ENCODE measurements around the gene RNASE9. TPM values are rescaled to one million over a fixed set of nuclear protein-coding genes. Genes with fewer than 3 reads are reported as not detected.

Gene RNASE9
- total RNA-seq, 1 donor from 2014 or later, result not detected

GRCh38 chr14:20606902-20607242 is 46.0 kb upstream of the RNASE9 start:
- TF ChIP-seq CTCF (IDR thresholded peaks at IDR 0.05; ENCODE audit: insufficient read depth, low read length, poor library complexity, severe bottlenecking), result no peak
- no peak for DNase-seq (ENCODE audit: low read depth)
- no peaks in the 10 kb centered on the region for H3K27me3 ChIP-seq (ENCODE audit: control insufficient read depth, insufficient read depth, low read length)
- H3K36me3 ChIP-seq (ENCODE audit: control insufficient read depth, insufficient read depth, low read length), result no peaks in the 10 kb centered on the region
- H3K4me3 ChIP-seq (ENCODE audit: low read depth, low read length), result no peak overlapping the region

GRCh38 chr14:20606190-20606901 is 45.5 kb upstream of the RNASE9 start:
- no peaks in the 10 kb centered on the region for H3K36me3 ChIP-seq (ENCODE audit: control insufficient read depth, insufficient read depth, low read length)
- TF ChIP-seq CTCF (IDR thresholded peaks at IDR 0.05; ENCODE audit: insufficient read depth, low read length, poor library complexity, severe bottlenecking), result peak; percentile 64

GRCh38 chr14:20603813-20604690 is 43.2 kb upstream of the RNASE9 start:
- Histone ChIP-seq H3K4me3 (ENCODE audit: low read depth, low read length) (no peak overlapping the region), H3K36me3 (ENCODE audit: control insufficient read depth, insufficient read depth, low read length) (no peaks in the 10 kb centered on the region), H3K27me3 (ENCODE audit: control insufficient read depth, insufficient read depth, low read length) (no peaks in the 10 kb centered on the region)
- no peak for DNase-seq (ENCODE audit: low read depth)
- no peak for TF ChIP-seq CTCF (IDR thresholded peaks at IDR 0.05; ENCODE audit: insufficient read depth, low read length, poor library complexity, severe bottlenecking)

More at GRCh38 chr14:20606190-20606901, 45.5 kb upstream of the RNASE9 start:
- no peak for DNase-seq (ENCODE audit: low read depth)
- Histone ChIP-seq H3K4me3 (ENCODE audit: low read depth, low read length) (no peak overlapping the region), H3K27me3 (ENCODE audit: control insufficient read depth, insufficient read depth, low read length) (no peaks in the 10 kb centered on the region)

GRCh38 chr14:20602583-20602982 is 41.7 kb upstream of the RNASE9 start:
- no peaks in the 10 kb centered on the region for H3K36me3 ChIP-seq (ENCODE audit: control insufficient read depth, insufficient read depth, low read length)
- TF ChIP-seq CTCF (IDR thresholded peaks at IDR 0.05; ENCODE audit: insufficient read depth, low read length, poor library complexity, severe bottlenecking), result no peak
- DNase-seq (ENCODE audit: low read depth), result no peak
- H3K4me3 ChIP-seq (ENCODE audit: low read depth, low read length), result no peak overlapping the region
- no peaks in the 10 kb centered on the region for H3K27me3 ChIP-seq (ENCODE audit: control insufficient read depth, insufficient read depth, low read length)

GRCh38 chr14:20601522-20601921 is 40.7 kb upstream of the RNASE9 start:
- no peak for DNase-seq (ENCODE audit: low read depth)
- Histone ChIP-seq H3K27me3 (ENCODE audit: control insufficient read depth, insufficient read depth, low read length) (no peaks in the 10 kb centered on the region), H3K36me3 (ENCODE audit: control insufficient read depth, insufficient read depth, low read length) (no peaks in the 10 kb centered on the region), H3K4me3 (ENCODE audit: low read depth, low read length) (no peak overlapping the region)
- no peak for TF ChIP-seq CTCF (IDR thresholded peaks at IDR 0.05; ENCODE audit: insufficient read depth, low read length, poor library complexity, severe bottlenecking)
